K562 (cell line): ENCODE results near the gene PPIC. TPM values are rescaled to one million over a fixed set of nuclear protein-coding genes. Genes with fewer than 3 reads are reported as not detected.
A peak's percentile ranks its signal among the peaks of the same experiment; 100 is the strongest.

Experiments
- ARID1B ChIP-seq: fragments of 450-650 bp; IDR thresholded peaks from 2 replicates; pipeline ENCODE4 v1.6.1; 2016; ENCODE audit warnings: antibody characterized with exemption, mild to moderate bottlenecking, inconsistent platforms
- ATF7 ChIP-seq: fragments of 450-650 bp; IDR thresholded peaks from 2 replicates; pipeline ENCODE4 v1.7.1; 2014; ENCODE audit warnings: mild to moderate bottlenecking, moderate library complexity
- BACH1 ChIP-seq: fragments of 200-800 bp; sonication (Bioruptor generic); IDR thresholded peaks from 2 replicates; pipeline ENCODE4 v1.6.1; 2016; ENCODE audit warnings: missing genetic modification characterization, missing compliant biosample characterization
- GABPA ChIP-seq: fragments of 200-800 bp; sonication (Bioruptor generic); conservative IDR thresholded peaks from 2 replicates; pipeline ENCODE4 v1.6.1; 2016; ENCODE audit warnings: low read depth, missing genetic modification characterization, missing compliant biosample characterization
- HDAC3 ChIP-seq: fragments of 450-650 bp; IDR thresholded peaks from 2 replicates; pipeline ENCODE4 v1.6.1; 2018; ENCODE audit warnings: borderline replicate concordance, mild to moderate bottlenecking, moderate library complexity; ENCODE audit not compliant: partially characterized antibody
- NR3C1 ChIP-seq: sonication (generic); formaldehyde crosslinking; IDR thresholded peaks from 2 replicates; pipeline ENCODE4 v1.8.1; 2022; ENCODE audit warnings: missing genetic modification reagents
- NRF1 ChIP-seq, 2 experiments: fragments of 450-650 bp; IDR thresholded peaks in 1 of 2; conservative IDR thresholded peaks in 1 of 2; 2 replicates each; pipeline ENCODE4 v1.6.1; 2014; ENCODE audit warnings: mild to moderate bottlenecking in 2 of 2
- RBM14 ChIP-seq: fragments of 200-400 bp; formaldehyde crosslinking; IDR thresholded peaks from 2 replicates; pipeline ENCODE4 v1.6.1; 2018; ENCODE audit warnings: low read depth, mild to moderate bottlenecking, low read length, moderate library complexity, borderline replicate concordance; ENCODE audit not compliant: insufficient read depth
- RFX1 ChIP-seq: fragments of 450-650 bp; IDR thresholded peaks from 2 replicates; pipeline ENCODE4 v1.6.1; 2016; ENCODE audit warnings: mild to moderate bottlenecking, moderate library complexity
- TAL1 ChIP-seq: fragments of 450-650 bp; IDR thresholded peaks from 2 replicates; pipeline ENCODE4 v1.6.1; 2016; ENCODE audit warnings: mild to moderate bottlenecking
- TCF7L2 ChIP-seq: fragments of 150-350 bp; IDR thresholded peaks from 2 replicates; pipeline ENCODE4 v1.6.1; 2016; ENCODE audit warnings: low read depth, mild to moderate bottlenecking, low read length, moderate library complexity
- ZBED1 ChIP-seq: IDR thresholded peaks from 2 replicates; pipeline ENCODE4 v1.6.1; 2014
- ZNF23 ChIP-seq: fragments of 250-450 bp; sonication (Bioruptor Pico); IDR thresholded peaks from 2 replicates; pipeline ENCODE4 v1.4.0; 2020; ENCODE audit warnings: mild to moderate bottlenecking
- ZNF3 ChIP-seq: fragments of 250-450 bp; sonication (Bioruptor Pico); IDR thresholded peaks from 2 replicates; pipeline ENCODE4 v1.5.0; 2021; ENCODE audit warnings: mild to moderate bottlenecking, moderate library complexity
- ZNF507 ChIP-seq: conservative IDR thresholded peaks from 2 replicates; pipeline ENCODE4 v1.6.1; 2017; ENCODE audit warnings: missing genetic modification characterization, missing compliant biosample characterization
- ZSCAN29 ChIP-seq: fragments of 450-650 bp; IDR thresholded peaks from 2 replicates; pipeline ENCODE4 v1.6.1; 2017
- polyA plus RNA-seq, 8 experiments: library from polyadenylated mRNA; depleted of rRNA in 4 of 8; stranded (reverse) in 5 of 8; unstranded in 3 of 8; fragments of >200 nt; fragmentation: Nextera tagmentation in 2 of 8; fragmentation: Illumina TruSeq in 1 of 8; extraction: Ambion mirVana in 2 of 8; extraction: Trizol in 1 of 8; gene quantifications; 2 replicates each; pipeline versions ENCODE4 v1.2.1 to v1.2.3, GENCODE V29; 2011 to 2014; ENCODE audit warnings: inconsistent platforms in 1 of 8, missing spikeins in 1 of 8
- total RNA-seq, 7 experiments: library from RNA; depleted of rRNA in 6 of 7; stranded (reverse); fragments of >200 nt in 6 of 7; fragmentation: Illumina TruSeq in 2 of 7; extraction: Trizol in 2 of 7; gene quantifications; 2 replicates each; pipeline versions ENCODE4 v1.2.1 to v1.2.3, GENCODE V29; 2011 to 2021; ENCODE audit warnings: low replicate concordance in 1 of 7
- TF ChIP-seq, protein P1 (sequence below), 2 experiments: fragments of 450-650 bp; formaldehyde crosslinking in 1 of 2; IDR thresholded peaks; 2 replicates each; pipeline versions ENCODE4 v1.4.0 to v1.6.1; 2014 to 2020; ENCODE audit warnings: mild to moderate bottlenecking in 2 of 2, borderline replicate concordance in 1 of 2, low read depth in 1 of 2
- TF ChIP-seq, protein P2 (sequence below): fragments of 250-450 bp; sonication (Bioruptor Pico); IDR thresholded peaks from 2 replicates; pipeline ENCODE4 v1.5.0; 2022; ENCODE audit warnings: mild to moderate bottlenecking

PPIC gene
- total and polyA plus RNA-seq, 9 of the 15 experiments (the other 6 are each of a cell fraction or from before 2014, with no cell fraction given), result 1.3 to 4.5 (median 2.8) TPM

DNA sequence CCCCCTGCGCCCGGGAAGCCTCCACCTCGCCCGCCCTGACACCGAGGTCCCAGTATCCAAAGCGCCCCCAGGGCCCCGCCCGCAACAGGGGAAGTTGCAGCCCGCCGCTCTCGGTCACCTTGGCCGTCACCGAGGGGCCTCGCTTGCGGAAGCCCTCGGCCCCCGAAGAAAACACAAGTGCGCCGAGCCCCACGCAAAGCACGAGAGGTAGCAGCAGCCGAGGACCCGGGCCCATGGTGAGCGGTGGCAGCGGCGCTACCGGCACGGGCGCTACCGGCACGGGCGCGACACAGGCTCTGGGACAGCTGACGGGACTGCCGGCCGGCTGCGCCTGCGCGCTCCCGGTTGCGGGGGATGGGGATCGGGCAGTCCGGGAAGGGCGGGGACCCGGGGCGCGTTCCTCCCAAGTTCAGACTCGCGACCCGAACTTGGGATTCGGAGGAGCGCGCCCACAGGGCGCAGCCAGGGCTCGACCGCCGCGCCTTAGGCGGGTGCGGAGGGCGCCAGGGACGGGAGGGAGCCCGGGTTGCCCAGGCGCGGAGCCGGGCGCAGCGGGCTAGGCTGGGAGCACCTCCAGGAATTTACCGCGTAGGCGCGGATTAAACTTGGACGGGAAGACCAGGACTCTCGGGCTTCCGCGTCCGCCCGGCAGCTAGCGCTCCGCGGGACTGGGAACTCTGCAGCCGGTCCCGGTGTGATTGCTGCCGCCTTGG lies at the start of gene PPIC (continued):
- TF ChIP-seq, protein P1, sequence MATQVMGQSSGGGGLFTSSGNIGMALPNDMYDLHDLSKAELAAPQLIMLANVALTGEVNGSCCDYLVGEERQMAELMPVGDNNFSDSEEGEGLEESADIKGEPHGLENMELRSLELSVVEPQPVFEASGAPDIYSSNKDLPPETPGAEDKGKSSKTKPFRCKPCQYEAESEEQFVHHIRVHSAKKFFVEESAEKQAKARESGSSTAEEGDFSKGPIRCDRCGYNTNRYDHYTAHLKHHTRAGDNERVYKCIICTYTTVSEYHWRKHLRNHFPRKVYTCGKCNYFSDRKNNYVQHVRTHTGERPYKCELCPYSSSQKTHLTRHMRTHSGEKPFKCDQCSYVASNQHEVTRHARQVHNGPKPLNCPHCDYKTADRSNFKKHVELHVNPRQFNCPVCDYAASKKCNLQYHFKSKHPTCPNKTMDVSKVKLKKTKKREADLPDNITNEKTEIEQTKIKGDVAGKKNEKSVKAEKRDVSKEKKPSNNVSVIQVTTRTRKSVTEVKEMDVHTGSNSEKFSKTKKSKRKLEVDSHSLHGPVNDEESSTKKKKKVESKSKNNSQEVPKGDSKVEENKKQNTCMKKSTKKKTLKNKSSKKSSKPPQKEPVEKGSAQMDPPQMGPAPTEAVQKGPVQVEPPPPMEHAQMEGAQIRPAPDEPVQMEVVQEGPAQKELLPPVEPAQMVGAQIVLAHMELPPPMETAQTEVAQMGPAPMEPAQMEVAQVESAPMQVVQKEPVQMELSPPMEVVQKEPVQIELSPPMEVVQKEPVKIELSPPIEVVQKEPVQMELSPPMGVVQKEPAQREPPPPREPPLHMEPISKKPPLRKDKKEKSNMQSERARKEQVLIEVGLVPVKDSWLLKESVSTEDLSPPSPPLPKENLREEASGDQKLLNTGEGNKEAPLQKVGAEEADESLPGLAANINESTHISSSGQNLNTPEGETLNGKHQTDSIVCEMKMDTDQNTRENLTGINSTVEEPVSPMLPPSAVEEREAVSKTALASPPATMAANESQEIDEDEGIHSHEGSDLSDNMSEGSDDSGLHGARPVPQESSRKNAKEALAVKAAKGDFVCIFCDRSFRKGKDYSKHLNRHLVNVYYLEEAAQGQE (IDR thresholded peaks at IDR 0.05; ENCODE audit: borderline replicate concordance), result no peak
- TF ChIP-seq, protein P1 (CRISPR knock-in tag; IDR thresholded peaks at IDR 0.05; ENCODE audit: low read depth), result no peak
- TF ChIP-seq BACH1 (tag) (no peak), TAL1 (no peak), ARID1B (no peak), TCF7L2 (no peak), ZNF23 (CRISPR knock-in tag) (no peak), NR3C1 (CRISPR knock-in tag) (no peak), GABPA (tag) (0 out of 2 replicates have a peak, but pooled peaks have one; percentile 14), ZNF507 (tag) (no peak), ZBED1 (no peak), ZNF3 (CRISPR knock-in tag) (no peak), ATF7 (no peak), RFX1 (no peak), RBM14 (no peak), HDAC3 (no peak), NRF1 (conservative IDR thresholded peaks at IDR 0.05 in 1 of 2, IDR thresholded peaks at IDR 0.05 in 1 of 2) (peak; percentile 90 to 92), ZSCAN29 (0 out of 2 replicates have a peak, but pooled peaks have one; percentile 50)
- TF ChIP-seq, protein P2, sequence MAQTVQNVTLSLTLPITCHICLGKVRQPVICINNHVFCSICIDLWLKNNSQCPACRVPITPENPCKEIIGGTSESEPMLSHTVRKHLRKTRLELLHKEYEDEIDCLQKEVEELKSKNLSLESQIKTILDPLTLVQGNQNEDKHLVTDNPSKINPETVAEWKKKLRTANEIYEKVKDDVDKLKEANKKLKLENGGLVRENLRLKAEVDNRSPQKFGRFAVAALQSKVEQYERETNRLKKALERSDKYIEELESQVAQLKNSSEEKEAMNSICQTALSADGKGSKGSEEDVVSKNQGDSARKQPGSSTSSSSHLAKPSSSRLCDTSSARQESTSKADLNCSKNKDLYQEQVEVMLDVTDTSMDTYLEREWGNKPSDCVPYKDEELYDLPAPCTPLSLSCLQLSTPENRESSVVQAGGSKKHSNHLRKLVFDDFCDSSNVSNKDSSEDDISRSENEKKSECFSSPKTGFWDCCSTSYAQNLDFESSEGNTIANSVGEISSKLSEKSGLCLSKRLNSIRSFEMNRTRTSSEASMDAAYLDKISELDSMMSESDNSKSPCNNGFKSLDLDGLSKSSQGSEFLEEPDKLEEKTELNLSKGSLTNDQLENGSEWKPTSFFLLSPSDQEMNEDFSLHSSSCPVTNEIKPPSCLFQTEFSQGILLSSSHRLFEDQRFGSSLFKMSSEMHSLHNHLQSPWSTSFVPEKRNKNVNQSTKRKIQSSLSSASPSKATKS (CRISPR knock-in tag), result no peak
